Smooth muscle cell (in vitro differentiated cells): Measurements from ENCODE around the gene MFN2. TPM values are rescaled to one million over a fixed set of nuclear protein-coding genes. Genes with fewer than 3 reads are reported as not detected.

ENCODE experiments used
- DNase-seq: peaks from one replicate; lab custom pipeline; 2025; ENCODE audit not compliant: unreplicated experiment; lab: John Stamatoyannopoulos, UW
- H2AFZ ChIP-seq: fragments of 200-600 bp; sonication (generic); 2 replicates; pipeline ENCODE4 v1.6.0; 2016; ENCODE audit warnings: antibody characterized with exemption, low read depth, mild to moderate bottlenecking
- H3F3A ChIP-seq: fragments of 200-600 bp; sonication (generic); 2 replicates; pipeline ENCODE4 v1.6.0; 2017; ENCODE audit warnings: antibody characterized with exemption, low read depth
- H3K27ac ChIP-seq: fragments of 200-600 bp; sonication (generic); 2 replicates; pipeline ENCODE4 v1.5.1; 2016; ENCODE audit warnings: low read depth, mild to moderate bottlenecking
- H3K27me3 ChIP-seq: fragments of 200-600 bp; sonication (generic); 2 replicates; pipeline ENCODE4 v1.6.1; 2016; ENCODE audit warnings: low read depth, mild to moderate bottlenecking
- H3K36me3 ChIP-seq: fragments of 200-600 bp; sonication (generic); 2 replicates; pipeline ENCODE4 v1.5.1; 2016; ENCODE audit warnings: low read depth
- H3K4me1 ChIP-seq: fragments of 200-600 bp; sonication (generic); 2 replicates; pipeline ENCODE4 v1.5.1; 2016; ENCODE audit warnings: low read depth
- H3K4me2 ChIP-seq: fragments of 200-600 bp; sonication (generic); 2 replicates; pipeline ENCODE4 v1.6.0; 2016; ENCODE audit warnings: mild to moderate bottlenecking
- H3K4me3 ChIP-seq: fragments of 200-600 bp; sonication (generic); 2 replicates; pipeline ENCODE4 v1.5.1; 2016; ENCODE audit warnings: mild to moderate bottlenecking
- H3K79me2 ChIP-seq: fragments of 200-600 bp; sonication (generic); 2 replicates; pipeline ENCODE4 v1.6.0; 2016; ENCODE audit warnings: low read depth, mild to moderate bottlenecking
- H3K9ac ChIP-seq: fragments of 200-600 bp; sonication (generic); 2 replicates; pipeline ENCODE4 v1.6.0; 2016; ENCODE audit warnings: low read depth
- H3K9me3 ChIP-seq: fragments of 200-600 bp; sonication (generic); replicated peaks from 2 replicates; pipeline ENCODE4 v1.5.1; 2016; ENCODE audit warnings: low read depth
- H4K20me1 ChIP-seq: fragments of 200-600 bp; sonication (generic); 2 replicates; pipeline ENCODE4 v1.6.0; 2016; ENCODE audit warnings: low read depth
- WGBS: methylation state at CpG from one replicate; pipeline ENCODE4 v1.1.7; 2016; ENCODE audit warnings: low lambda C conversion rate; 5-methylcytosine and 5-hydroxymethylcytosine counted together
- polyA plus RNA-seq: library from polyadenylated mRNA; unstranded; fragments of >200 nt; fragmentation: Nextera tagmentation; extraction: Ambion mirVana; gene quantifications from 2 replicates; pipeline ENCODE4 v1.2.1, GENCODE V29; 2016
- total RNA-seq: library from RNA; depleted of rRNA; stranded (reverse); fragments of >200 nt; gene quantifications from 2 replicates; pipeline ENCODE4 v1.2.3, GENCODE V29; 2014
- TF ChIP-seq, protein P1 (sequence below): fragments of 200-600 bp; sonication (generic); IDR thresholded peaks from 2 replicates; pipeline ENCODE4 v1.5.1; 2017; ENCODE audit warnings: borderline replicate concordance, mild to moderate bottlenecking, antibody characterized with exemption; ENCODE audit not compliant: insufficient read depth, poor library complexity, severe bottlenecking

MFN2 gene
- total and polyA plus RNA-seq, 2 experiments from 2014 or later: 30.0 to 39.7 TPM

- Histone ChIP-seq H3K9ac (no peak overlapping the region), H3K4me1 (no peaks in the 10 kb centered on the region), H3K27me3 (no peaks in the 10 kb centered on the region), H3K4me2 (no peak overlapping the region), H4K20me1 (no peaks in the 10 kb centered on the region), H3K4me3 (no peak overlapping the region), H3K36me3 (no peaks in the 10 kb centered on the region), H2AFZ (no peak overlapping the region), H3K9me3 (no peaks in the 10 kb centered on the region), H3K27ac (no peak overlapping the region), H3F3A (peaks cover 2% of the 10 kb centered on the region), H3K79me2 (no peaks in the 10 kb centered on the region)
- no peak for DNase-seq
- TF ChIP-seq, protein P1, sequence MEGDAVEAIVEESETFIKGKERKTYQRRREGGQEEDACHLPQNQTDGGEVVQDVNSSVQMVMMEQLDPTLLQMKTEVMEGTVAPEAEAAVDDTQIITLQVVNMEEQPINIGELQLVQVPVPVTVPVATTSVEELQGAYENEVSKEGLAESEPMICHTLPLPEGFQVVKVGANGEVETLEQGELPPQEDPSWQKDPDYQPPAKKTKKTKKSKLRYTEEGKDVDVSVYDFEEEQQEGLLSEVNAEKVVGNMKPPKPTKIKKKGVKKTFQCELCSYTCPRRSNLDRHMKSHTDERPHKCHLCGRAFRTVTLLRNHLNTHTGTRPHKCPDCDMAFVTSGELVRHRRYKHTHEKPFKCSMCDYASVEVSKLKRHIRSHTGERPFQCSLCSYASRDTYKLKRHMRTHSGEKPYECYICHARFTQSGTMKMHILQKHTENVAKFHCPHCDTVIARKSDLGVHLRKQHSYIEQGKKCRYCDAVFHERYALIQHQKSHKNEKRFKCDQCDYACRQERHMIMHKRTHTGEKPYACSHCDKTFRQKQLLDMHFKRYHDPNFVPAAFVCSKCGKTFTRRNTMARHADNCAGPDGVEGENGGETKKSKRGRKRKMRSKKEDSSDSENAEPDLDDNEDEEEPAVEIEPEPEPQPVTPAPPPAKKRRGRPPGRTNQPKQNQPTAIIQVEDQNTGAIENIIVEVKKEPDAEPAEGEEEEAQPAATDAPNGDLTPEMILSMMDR: no peak
- 92% methylated on average over 8 of the region's 8 CpGs for WGBS
Observed at GRCh38 chr1:12012560-12013316, 32.5 kb downstream of the MFN2 start.

GRCh38 chr1:12014141-12014991, 34.1 kb downstream of the MFN2 start:
- peaks cover 2% of the 10 kb centered on the region for H3F3A ChIP-seq
- TF ChIP-seq, protein P1: no peak
- H3K4me2 ChIP-seq: peak overlapping the region; percentile 7
- H3K36me3 ChIP-seq: no peaks in the 10 kb centered on the region
- 54% methylated on average over 16 of the region's 16 CpGs for WGBS
- no peaks in the 10 kb centered on the region for H4K20me1 ChIP-seq
- H3K9me3 ChIP-seq: no peaks in the 10 kb centered on the region
- no peaks in the 10 kb centered on the region for H3K4me1 ChIP-seq
- H3K27ac ChIP-seq: peak overlapping the region; percentile 86
- H2AFZ ChIP-seq: no peak overlapping the region
- no peak overlapping the region for H3K4me3 ChIP-seq
- no peaks in the 10 kb centered on the region for H3K79me2 ChIP-seq
- no peaks in the 10 kb centered on the region for H3K27me3 ChIP-seq
- no peak for DNase-seq
- peak overlapping the region; percentile 48 for H3K9ac ChIP-seq

DNA sequence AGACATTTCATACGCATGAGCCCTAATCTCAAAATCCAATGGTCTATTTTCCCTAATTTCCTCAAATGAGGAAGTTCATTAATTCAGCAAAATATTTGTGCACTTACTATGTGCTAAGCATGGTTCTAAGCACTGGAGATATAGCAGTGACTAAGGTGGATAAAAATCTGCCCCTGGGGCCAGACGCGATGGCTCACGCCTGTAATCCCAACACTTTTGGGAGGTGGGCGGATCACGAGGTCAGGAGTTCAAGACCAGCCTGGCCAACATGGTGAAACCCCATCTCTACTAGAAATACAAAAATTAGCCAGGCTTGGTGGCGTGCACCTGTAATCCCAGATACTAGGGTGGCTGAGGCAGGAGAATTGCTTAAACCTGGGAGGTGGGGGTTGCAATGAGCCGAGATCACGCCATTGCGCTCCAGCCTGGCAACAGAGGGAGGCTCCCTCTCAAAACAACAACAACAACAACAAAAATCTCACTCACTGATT, 34.8 kb downstream of the MFN2 start:
- H3K36me3 ChIP-seq: no peaks in the 10 kb centered on the region
- H3K27me3 ChIP-seq: no peaks in the 10 kb centered on the region
- peaks cover 6% of the 10 kb centered on the region for H3K79me2 ChIP-seq
- H3K27ac ChIP-seq: peak overlapping the region; percentile 86
- H3F3A ChIP-seq: peaks cover 2% of the 10 kb centered on the region
- H2AFZ ChIP-seq: no peak overlapping the region
- H3K4me1 ChIP-seq: no peaks in the 10 kb centered on the region
- H3K9ac ChIP-seq: peak overlapping the region; percentile 48
- H3K9me3 ChIP-seq: no peaks in the 10 kb centered on the region
- no peak for DNase-seq
- H3K4me2 ChIP-seq: peak overlapping the region; percentile 7
- H3K4me3 ChIP-seq: no peak overlapping the region
- H4K20me1 ChIP-seq: no peaks in the 10 kb centered on the region
- TF ChIP-seq, protein P1: no peak
- WGBS: 56% methylated on average over 10 of the region's 10 CpGs
